Raji (cell line): ENCODE measurements around the gene VRK2.

Experiments
- POLR2A ChIP-seq: IDR thresholded peaks from 2 replicates; pipeline ENCODE4 v1.6.1; 2011; ENCODE audit warnings: low read depth, low read length, control low read depth; ENCODE audit not compliant: insufficient read depth

Gene VRK2

DNA sequence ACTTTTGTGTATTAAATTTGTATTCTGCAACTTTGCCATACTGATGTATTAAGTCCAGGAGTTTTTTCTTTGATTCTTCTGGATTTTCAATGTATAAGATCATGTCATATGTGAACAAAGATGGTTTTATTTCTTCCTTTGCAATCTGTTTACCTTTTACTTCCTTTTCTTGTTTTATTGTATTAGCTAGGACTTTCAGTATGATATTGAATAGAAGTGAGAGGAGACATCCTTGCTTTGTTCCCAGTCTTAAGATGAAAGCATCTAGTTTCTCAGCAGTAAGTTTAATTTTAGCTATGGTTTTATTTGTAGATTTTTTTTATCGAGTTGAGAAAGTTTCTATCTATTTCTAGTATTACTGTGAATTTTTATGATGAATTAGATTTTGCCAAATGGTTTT lies 25.5 kb downstream of the VRK2 start:
- TF ChIP-seq POLR2A: no peak

DNA sequence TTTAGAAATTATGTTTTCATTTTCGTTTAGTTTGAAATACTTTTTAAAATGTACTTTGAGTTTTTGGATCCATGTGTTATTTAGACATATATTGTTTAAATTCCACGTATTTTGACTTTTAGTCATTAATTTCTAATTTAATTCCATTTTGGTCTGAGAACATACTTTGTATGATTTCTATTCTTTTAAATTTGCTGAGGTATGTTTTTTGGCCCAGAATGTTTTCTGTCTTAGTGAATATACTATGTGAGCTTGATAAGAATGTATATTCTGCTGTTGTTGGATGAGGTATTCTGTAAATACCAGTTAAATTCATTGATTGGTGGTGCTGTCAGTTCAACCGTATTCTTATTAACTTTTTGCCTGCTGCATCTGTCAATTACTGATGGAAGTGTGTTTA lies 26.4 kb downstream of the VRK2 start:
- TF ChIP-seq POLR2A: no peak

DNA sequence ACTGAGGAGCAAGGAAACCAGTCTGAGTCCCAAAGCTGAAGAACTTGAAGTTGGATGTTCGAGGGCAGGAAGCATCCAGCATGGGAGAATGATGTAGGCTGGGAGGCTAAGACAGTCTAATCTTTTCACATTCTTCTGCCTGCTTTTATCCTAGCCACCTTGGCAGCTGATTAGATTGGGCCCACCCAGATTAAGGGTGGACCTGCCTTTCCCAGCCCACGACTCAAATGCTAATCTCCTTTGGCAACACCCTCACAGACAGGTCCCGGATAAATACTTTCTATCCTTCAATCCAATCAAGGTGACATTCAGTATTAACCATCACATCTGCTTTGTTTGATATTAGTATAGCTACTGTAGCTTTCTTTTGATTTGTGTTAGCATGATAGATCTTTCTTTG lies 27.1 kb downstream of the VRK2 start:
- no peak for TF ChIP-seq POLR2A

DNA sequence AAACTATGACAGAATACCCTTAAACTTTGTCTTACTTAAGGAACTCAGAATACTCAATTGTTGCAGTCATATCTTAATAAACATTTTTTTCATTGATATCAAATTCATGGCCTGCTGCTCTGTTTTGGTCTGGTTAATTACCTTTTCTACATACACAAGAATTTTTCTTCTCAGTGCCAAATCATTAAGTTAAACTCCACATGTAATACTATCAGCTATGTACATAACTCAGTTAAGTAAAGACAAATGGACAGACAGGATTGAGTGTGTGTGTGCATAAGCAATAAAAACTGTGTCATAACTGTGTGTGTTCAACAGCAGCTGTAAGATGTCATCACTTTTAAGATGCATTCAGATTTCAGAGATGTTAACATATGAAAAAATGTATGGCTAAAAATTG lies 34.4 kb downstream of the VRK2 start:
- no peak for TF ChIP-seq POLR2A

DNA sequence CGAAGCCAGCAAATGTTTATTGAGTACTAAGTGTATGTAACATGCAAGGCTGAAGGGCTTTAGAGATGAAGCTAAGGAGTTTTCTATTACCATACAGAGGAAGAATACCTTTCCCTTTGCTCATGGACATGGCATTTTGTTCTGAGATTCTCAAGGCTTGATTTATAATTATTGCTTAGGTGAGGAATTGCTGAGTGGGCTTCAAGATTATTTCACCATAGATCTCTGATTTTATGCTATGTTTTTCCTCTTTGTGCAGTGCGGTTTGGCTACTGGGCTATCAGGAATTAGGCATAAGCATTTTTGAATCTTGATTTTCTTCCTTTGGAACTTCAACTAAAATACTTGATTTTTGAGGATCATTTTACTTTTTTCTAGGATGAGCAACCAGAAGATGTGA lies 42.5 kb downstream of the VRK2 start:
- TF ChIP-seq POLR2A: no peak

- TF ChIP-seq POLR2A: no peak
Measured at GRCh38 chr2:58097025-58097424, 50.4 kb downstream of the VRK2 start.

DNA sequence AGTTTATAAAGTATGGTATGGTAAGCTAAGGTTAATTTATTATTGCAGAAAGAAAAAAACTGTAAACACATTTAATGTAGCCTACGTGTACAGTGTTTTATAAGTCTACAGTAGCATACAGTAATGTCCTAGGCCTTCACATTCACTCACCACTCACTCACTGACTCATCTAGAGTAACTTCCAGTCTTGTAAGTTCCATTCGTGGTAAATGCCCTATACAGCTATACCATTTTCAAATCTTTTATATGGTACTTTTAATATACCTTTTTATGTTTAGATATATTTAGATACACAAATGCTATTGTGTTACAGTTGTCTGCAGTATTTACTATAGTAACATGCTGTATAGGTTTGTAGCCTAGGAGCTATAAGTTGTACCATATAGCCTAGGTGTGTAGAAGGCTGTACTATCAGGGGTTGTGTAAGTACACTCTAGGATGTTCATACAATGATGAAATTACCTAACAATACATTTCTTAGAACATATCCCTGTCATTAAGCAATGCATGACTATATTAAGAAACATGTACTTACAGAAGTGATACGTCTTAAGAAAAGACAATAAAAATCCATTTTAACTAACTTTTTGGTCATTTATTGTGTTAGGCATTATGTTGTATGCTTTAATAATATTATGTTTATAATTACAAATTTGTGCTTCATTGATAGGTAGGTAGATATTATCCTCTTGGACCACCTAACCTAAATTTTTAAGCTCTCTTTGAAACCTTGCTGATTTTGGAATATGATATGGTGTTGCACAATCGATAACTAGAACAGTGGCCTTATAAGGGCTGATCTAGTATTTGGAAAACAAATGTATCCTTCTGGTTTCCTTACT lies 51.9 kb downstream of the VRK2 start:
- TF ChIP-seq POLR2A: no peak

- no peak for TF ChIP-seq POLR2A
Measured at GRCh38 chr2:58099096-58099769, 52.6 kb downstream of the VRK2 start.

DNA sequence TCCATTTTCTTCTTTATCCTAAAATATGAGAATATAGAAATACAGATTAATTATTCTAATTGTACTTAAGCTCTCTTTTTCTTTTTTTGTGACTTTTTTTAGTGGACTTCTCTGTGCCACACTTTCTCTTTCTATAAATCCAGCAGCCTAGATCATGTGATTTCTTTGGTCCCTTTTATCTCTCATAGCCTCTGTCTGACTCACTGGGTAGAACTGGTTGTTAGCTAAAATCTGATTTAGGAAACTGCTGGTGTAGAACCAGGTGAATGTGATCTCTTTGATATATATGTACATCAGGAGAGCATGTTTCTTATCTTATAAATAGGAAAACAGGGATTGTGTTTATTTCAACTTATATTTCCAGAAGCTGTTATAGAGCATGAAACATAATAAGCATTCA lies 54.9 kb downstream of the VRK2 start:
- no peak for TF ChIP-seq POLR2A

GRCh38 chr2:58106896-58107295 lies 60.3 kb downstream of the VRK2 start:
- no peak for TF ChIP-seq POLR2A

DNA sequence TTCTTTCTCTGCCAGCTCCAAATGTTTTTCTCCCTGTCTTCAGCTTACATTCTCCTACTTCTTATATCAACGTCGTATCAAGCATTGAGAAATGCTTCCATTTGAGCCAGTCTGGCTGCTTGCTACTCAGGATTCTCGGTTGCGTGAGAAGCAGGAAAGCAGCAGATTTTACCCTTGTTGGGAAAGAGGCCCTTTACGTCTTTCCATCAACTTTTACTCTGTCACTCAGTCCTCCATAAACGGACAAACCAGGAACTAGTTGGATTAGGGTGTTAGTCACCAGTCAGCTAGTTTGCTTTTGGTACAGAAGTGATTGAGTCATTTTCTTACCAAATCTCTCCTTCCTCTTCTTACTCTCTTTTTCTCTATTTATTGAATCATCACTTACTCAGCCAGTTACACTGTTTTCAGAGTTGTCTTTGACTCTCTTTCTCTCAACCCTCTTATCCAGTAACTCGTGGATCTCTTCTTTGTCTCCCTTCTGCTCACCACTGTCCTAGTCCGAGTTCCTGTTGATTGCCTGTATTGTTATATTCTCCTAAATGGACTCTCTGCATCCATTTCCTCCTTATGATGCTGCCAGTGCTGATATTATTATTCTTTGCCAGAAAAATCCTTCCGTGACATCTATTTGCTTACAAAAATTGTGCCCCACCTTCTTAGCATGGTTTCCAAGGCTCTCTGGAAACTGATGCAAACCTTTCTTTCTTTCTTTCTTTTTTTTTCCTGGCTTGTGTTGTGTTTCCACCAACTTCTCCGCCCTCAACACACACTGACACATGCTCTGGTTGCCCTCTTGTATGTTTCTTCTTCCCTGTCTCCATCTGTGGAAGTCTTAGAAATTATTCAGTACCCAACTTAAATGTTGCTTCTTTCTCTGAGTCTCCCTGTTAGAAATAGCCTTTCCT lies 61.5 kb downstream of the VRK2 start:
- no peak for TF ChIP-seq POLR2A

DNA sequence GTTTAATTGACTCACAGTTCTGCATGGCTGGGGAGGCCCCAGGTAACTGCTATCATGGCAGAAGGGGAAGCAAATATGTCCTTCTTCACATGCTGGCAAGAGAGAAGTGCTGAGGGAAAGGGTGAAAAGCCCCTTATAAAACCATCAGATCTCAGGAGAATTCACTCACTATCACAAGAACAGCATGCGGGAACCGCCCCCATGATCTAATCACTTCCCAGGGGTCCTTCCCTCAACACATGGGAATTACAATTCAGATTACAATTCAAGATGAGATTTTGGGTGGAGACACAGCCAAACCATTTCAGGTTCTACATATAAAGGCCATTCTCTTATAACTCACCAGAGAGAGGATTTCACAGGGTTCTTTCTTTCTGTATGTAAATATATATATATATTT lies 62.9 kb downstream of the VRK2 start:
- TF ChIP-seq POLR2A: no peak

- no peak for TF ChIP-seq POLR2A
Measured at GRCh38 chr2:58110765-58111164, 64.2 kb downstream of the VRK2 start.

DNA sequence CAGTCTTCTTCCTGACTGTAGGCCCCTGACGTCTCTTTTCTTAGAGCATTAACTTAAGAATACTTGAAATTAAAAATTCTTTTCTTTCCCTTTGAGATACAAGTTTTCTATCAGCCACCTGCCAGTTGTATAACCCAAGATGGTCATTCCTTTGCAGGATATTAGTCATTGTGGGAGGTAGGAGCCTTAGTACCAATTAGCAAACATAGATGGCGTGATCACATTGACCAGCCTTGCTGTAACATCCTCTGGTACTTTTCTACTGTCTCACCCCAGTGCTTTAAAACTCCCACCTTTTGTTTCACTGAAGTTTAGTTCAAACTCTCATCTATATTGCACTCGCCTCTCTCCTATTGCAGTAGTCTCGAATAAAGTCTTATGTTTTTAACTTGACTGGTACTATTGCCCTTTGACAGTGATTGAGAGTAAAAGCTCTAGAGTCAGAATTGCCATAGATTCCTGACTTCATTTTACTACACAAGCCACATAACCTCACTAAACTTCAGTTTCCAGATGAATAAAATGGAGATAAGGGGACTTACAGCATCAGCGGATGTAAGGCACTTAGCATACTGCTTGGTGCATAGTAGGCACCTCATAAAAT lies 74.1 kb downstream of the VRK2 start:
- no peak for TF ChIP-seq POLR2A

- no peak for TF ChIP-seq POLR2A
Measured at GRCh38 chr2:58122040-58122439, 75.4 kb downstream of the VRK2 start.
